OCI-LY7 (cell line): ENCODE measurements around the gene TPM2.

ENCODE experiments used
- CTCF ChIP-seq: fragments of 200-600 bp; sonication (generic); conservative IDR thresholded peaks from 2 replicates; pipeline ENCODE4 v1.5.1; 2014; ENCODE audit warnings: mild to moderate bottlenecking, antibody characterized with exemption, low read length, moderate library complexity, mixed read lengths
- EZH2phosphoT487 ChIP-seq: fragments of 200-600 bp; sonication (generic); IDR thresholded peaks from 2 replicates; pipeline ENCODE4 v1.6.1; 2018; ENCODE audit warnings: low read depth, borderline replicate concordance, mild to moderate bottlenecking, mixed run types, antibody characterized with exemption, low read length, moderate library complexity, mixed read lengths

GRCh38 chr9:35698231-35698630, 8.5 kb upstream of the TPM2 start:
- TF ChIP-seq CTCF (no peak), EZH2phosphoT487 (no peak)
